ENCODE data around the gene KCNS1. TPM values are rescaled to one million over a fixed set of nuclear protein-coding genes. Genes with fewer than 3 reads are reported as not detected.
"Not testable (repeated sequence)": the region's sequence is repeated elsewhere in the genome, so short reads cannot be mapped to it uniquely, and the experiment has no call there.

KCNS1 gene
- total and polyA plus RNA-seq, 2 experiments from 2014 or later = 0.37 to 3.2 TPM

- Mint-ChIP-seq H3K9me3 (no peaks in the 10 kb centered on the region), H3K27ac (no peak overlapping the region), H3K4me3 (no peak overlapping the region), H3K4me1 (peaks cover 4% of the 10 kb centered on the region; the same call in 2 of the 3 replicates), H3K36me3 (ENCODE audit: low read depth) (peaks cover 10% of the 10 kb centered on the region; the same call in 2 of the 3 replicates), H3K27me3 (ENCODE audit: insufficient read depth, low read depth, poor library complexity) (no peaks in the 10 kb centered on the region)
- Histone ChIP-seq H3K36me3 (ENCODE audit: insufficient read depth) (no peaks in the 10 kb centered on the region), H3K27ac (ENCODE audit: low read depth) (no peak overlapping the region), H4K20me1 (replicated peaks; ENCODE audit: insufficient read depth) (peaks cover 9% of the 10 kb centered on the region; the same call in 1 of the 2 replicates), H3K9me2 (ENCODE audit: insufficient read depth) (no peaks in the 10 kb centered on the region), H3K4me2 (no peak overlapping the region), H3K79me2 (replicated peaks; ENCODE audit: insufficient read depth) (peaks cover 15% of the 10 kb centered on the region; the same call in 1 of the 2 replicates), H3K27me3 (ENCODE audit: insufficient read depth) (no peaks in the 10 kb centered on the region), H3K4me1 (ENCODE audit: insufficient read depth) (no peaks in the 10 kb centered on the region), H2AFZ (no peak overlapping the region), H3K4me3 (no peak overlapping the region), H3F3A (replicated peaks; ENCODE audit: low read depth) (no peaks in the 10 kb centered on the region)
- TF ChIP-seq ETS1 (IDR thresholded peaks at IDR 0.05) (no peak), JUNB (IDR thresholded peaks at IDR 0.05; ENCODE audit: unreplicated experiment) (no peak), CTCF (conservative IDR thresholded peaks at IDR 0.05; ENCODE audit: low read depth in 2 of 2) (no peak), EZH2 (IDR thresholded peaks at IDR 0.05; ENCODE audit: low read depth, unreplicated experiment) (no peak), EZH2phosphoT487 (IDR thresholded peaks at IDR 0.05; ENCODE audit: unreplicated experiment) (no peak)
- DNase-seq (ENCODE audit: low spot score) = no peak
- no peak for ATAC-seq
Observed at GRCh38 chr20:45064812-45065211, 36.1 kb downstream of the KCNS1 start.

- H3K4me3 ChIP-seq; H3K27me3 Mint-ChIP-seq (ENCODE audit: insufficient read depth, low read depth, poor library complexity); H3K4me3 Mint-ChIP-seq; H3K36me3 Mint-ChIP-seq (ENCODE audit: low read depth); H4K20me1 ChIP-seq (replicated peaks; ENCODE audit: insufficient read depth); H3K27ac ChIP-seq (ENCODE audit: low read depth); H2AFZ ChIP-seq; H3K36me3 ChIP-seq (ENCODE audit: insufficient read depth); H3K4me1 Mint-ChIP-seq; H3K27me3 ChIP-seq (ENCODE audit: insufficient read depth); H3K4me1 ChIP-seq (ENCODE audit: insufficient read depth); H3K9me3 Mint-ChIP-seq; H3K4me2 ChIP-seq; H3F3A ChIP-seq (replicated peaks; ENCODE audit: low read depth); ATAC-seq; H3K9me2 ChIP-seq (ENCODE audit: insufficient read depth); DNase-seq (ENCODE audit: low spot score): not testable (repeated sequence)
- peak overlapping the region; percentile 2; the same call in 1 of the 2 replicates for H3K27ac Mint-ChIP-seq
- peaks cover 12% of the 10 kb centered on the region; the same call in 1 of the 2 replicates for H3K79me2 ChIP-seq (replicated peaks; ENCODE audit: insufficient read depth)
Observed at GRCh38 chr20:45063107-45063506, 37.8 kb downstream of the KCNS1 start.

GRCh38 chr20:45061244-45061643, 39.7 kb downstream of the KCNS1 start:
- no peaks in the 10 kb centered on the region for H3K36me3 ChIP-seq (ENCODE audit: insufficient read depth)
- no peak overlapping the region for H3K4me3 Mint-ChIP-seq
- H3K4me3 ChIP-seq = no peak overlapping the region
- H3K27ac ChIP-seq (ENCODE audit: low read depth) = no peak overlapping the region
- no peak for DNase-seq (ENCODE audit: low spot score)
- peaks cover 11% of the 10 kb centered on the region; the same call in 1 of the 2 replicates for H3K79me2 ChIP-seq (replicated peaks; ENCODE audit: insufficient read depth)
- H3K9me2 ChIP-seq (ENCODE audit: insufficient read depth) = no peaks in the 10 kb centered on the region
- H3K27ac Mint-ChIP-seq = no peak overlapping the region
- no peaks in the 10 kb centered on the region for H3K9me3 Mint-ChIP-seq
- H3K36me3 Mint-ChIP-seq (ENCODE audit: low read depth) = peaks cover 10% of the 10 kb centered on the region; the same call in 2 of the 3 replicates
- H3K27me3 Mint-ChIP-seq (ENCODE audit: insufficient read depth, low read depth, poor library complexity) = no peaks in the 10 kb centered on the region
- H3K27me3 ChIP-seq (ENCODE audit: insufficient read depth) = no peaks in the 10 kb centered on the region
- ATAC-seq = no peak
- H3F3A ChIP-seq (replicated peaks; ENCODE audit: low read depth) = no peaks in the 10 kb centered on the region
- no peaks in the 10 kb centered on the region for H3K4me1 ChIP-seq (ENCODE audit: insufficient read depth)
- H2AFZ ChIP-seq = no peak overlapping the region
- no peak overlapping the region for H3K4me2 ChIP-seq
- H4K20me1 ChIP-seq (replicated peaks; ENCODE audit: insufficient read depth) = peaks cover 2% of the 10 kb centered on the region; the same call in 1 of the 2 replicates
- H3K4me1 Mint-ChIP-seq = peaks cover 4% of the 10 kb centered on the region; the same call in 2 of the 3 replicates
- TF ChIP-seq REST (IDR thresholded peaks at IDR 0.05; ENCODE audit: unreplicated experiment) = no peak
- no peak for TF ChIP-seq ZNF331 (CRISPR knock-in tag; IDR thresholded peaks at IDR 0.05; ENCODE audit: low read depth)
- no peak for TF ChIP-seq CTCF (conservative IDR thresholded peaks at IDR 0.05; ENCODE audit: low read depth in 2 of 2)

Measured in GM23338 (cell line).